IMR-90 (cell line): ENCODE results near the gene GAPDH. TPM values are rescaled to one million over a fixed set of nuclear protein-coding genes. Genes with fewer than 3 reads are reported as not detected.
A peak's percentile ranks its signal among the peaks of the same experiment; 100 is the strongest.

ENCODE experiments used
- ATAC-seq: fragments of 200-7000 bp; cut with Tn5 transposase; 2 replicates; pipeline ENCODE4 v1.9.1; 2020; ENCODE audit warnings: low read depth, mild to moderate bottlenecking, moderate library complexity
- BruUV-seq: library from RNA; stranded (reverse); fragments of 400-500 nt; replicated peaks from 2 replicates; lab custom pipeline; 2021; lab: Mats Ljungman, UMichigan
- CTCF ChIA-PET: fragments of 300-600 bp; formaldehyde crosslinking; extraction: SDS; loops from one replicate; lab custom pipeline; 2021; ENCODE audit warnings: antibody characterized with exemption; lab: Yijun Ruan, JAX
- POLR2A ChIA-PET: fragments of 300-600 bp; sonication (Branson Sonifier 250); formaldehyde crosslinking; loops from one replicate; lab custom pipeline; 2022; ENCODE audit warnings: antibody characterized with exemption; ENCODE audit not compliant: unreplicated experiment; lab: Charles Lee
- DNase-seq: peaks from one replicate; pipeline ENCODE4 v3.0.0; 2013
- H2AFZ ChIP-seq: replicated peaks from 2 replicates; pipeline ENCODE3; 2013; ENCODE audit warnings: low read length, mild to moderate bottlenecking; ENCODE audit not compliant: poor library complexity
- H2AK5ac ChIP-seq: 2 replicates; pipeline ENCODE4 v1.6.1; 2013; ENCODE audit warnings: low read depth, low read length, inconsistent platforms
- H2AK9ac ChIP-seq: replicated peaks from 2 replicates; pipeline ENCODE3; 2013; ENCODE audit warnings: mild to moderate bottlenecking, low read depth, low read length, moderate library complexity; ENCODE audit not compliant: poor library complexity
- H2BK120ac ChIP-seq: 2 replicates; pipeline ENCODE4 v1.6.1; 2013; ENCODE audit warnings: low read depth, low read length, inconsistent platforms
- H2BK15ac ChIP-seq: 3 replicates; pipeline ENCODE4 v1.6.1; 2013; ENCODE audit warnings: low read depth, low read length, inconsistent platforms
- H2BK20ac ChIP-seq: 2 replicates; pipeline ENCODE4 v1.6.1; 2013; ENCODE audit warnings: low read depth, mild to moderate bottlenecking, inconsistent platforms, low read length, moderate library complexity
- H2BK5ac ChIP-seq: 2 replicates; pipeline ENCODE4 v1.6.1; 2013; ENCODE audit warnings: mild to moderate bottlenecking, low read depth, low read length, inconsistent platforms; ENCODE audit not compliant: poor library complexity, severe bottlenecking
- H3K14ac ChIP-seq: replicated peaks from 2 replicates; pipeline ENCODE4 v1.6.1; 2013; ENCODE audit warnings: low read depth, low read length, inconsistent platforms
- H3K18ac ChIP-seq: 2 replicates; pipeline ENCODE4 v1.6.1; 2013; ENCODE audit warnings: low read depth, low read length, control low read depth
- H3K23ac ChIP-seq: 2 replicates; pipeline ENCODE4 v1.6.1; 2013; ENCODE audit warnings: low read depth, low read length, inconsistent platforms
- H3K27ac ChIP-seq: 2 replicates; pipeline ENCODE4 v1.5.1; 2013; ENCODE audit warnings: mild to moderate bottlenecking, control low read depth, low read length; ENCODE audit not compliant: insufficient read depth
- H3K27me3 ChIP-seq: 2 replicates; pipeline ENCODE4 v1.6.1; 2013; ENCODE audit warnings: low read length; ENCODE audit not compliant: control insufficient read depth, insufficient read depth
- H3K36me3 ChIP-seq: 2 replicates; pipeline ENCODE4 v1.6.1; 2013; ENCODE audit warnings: low read length, mixed read lengths; ENCODE audit not compliant: control insufficient read depth, insufficient read depth
- H3K4ac ChIP-seq: 2 replicates; pipeline ENCODE4 v1.6.1; 2013; ENCODE audit warnings: low read depth, low read length, inconsistent platforms
- H3K4me1 ChIP-seq: 2 replicates; pipeline ENCODE4 v1.6.1; 2013; ENCODE audit warnings: low read length, mixed read lengths; ENCODE audit not compliant: control insufficient read depth, insufficient read depth
- H3K4me2 ChIP-seq: 2 replicates; pipeline ENCODE4 v1.6.1; 2013; ENCODE audit warnings: low read depth, mild to moderate bottlenecking, control low read depth, low read length, moderate library complexity
- H3K4me3 ChIP-seq: 2 replicates; pipeline ENCODE4 v1.5.1; 2013; ENCODE audit warnings: low read depth, mild to moderate bottlenecking, control low read depth, low read length, moderate library complexity; ENCODE audit not compliant: insufficient read depth
- H3K56ac ChIP-seq: 2 replicates; pipeline ENCODE4 v1.6.1; 2013; ENCODE audit warnings: low read length, inconsistent platforms; ENCODE audit not compliant: insufficient read depth; ENCODE audit errors: extremely low read depth
- H3K79me1 ChIP-seq, 2 experiments: 2 replicates each; pipeline ENCODE4 v1.6.1; 2013; ENCODE audit warnings: low read length in 2 of 2, inconsistent platforms in 1 of 2, low read depth in 1 of 2
- H3K9ac ChIP-seq: 2 replicates; pipeline ENCODE4 v1.6.1; 2013; ENCODE audit warnings: low read depth, low read length, control low read depth
- H3K9me1 ChIP-seq: 2 replicates; pipeline ENCODE4 v1.6.1; 2013; ENCODE audit warnings: low read length, inconsistent platforms; ENCODE audit not compliant: insufficient read depth
- H3K9me3 ChIP-seq: 2 replicates; pipeline ENCODE4 v1.6.1; 2013; ENCODE audit warnings: low read length; ENCODE audit not compliant: control insufficient read depth, insufficient read depth
- H4K20me1 ChIP-seq: 2 replicates; pipeline ENCODE4 v1.6.1; 2013; ENCODE audit warnings: low read length, inconsistent platforms; ENCODE audit not compliant: insufficient read depth
- H4K5ac ChIP-seq: 2 replicates; pipeline ENCODE4 v1.6.1; 2013; ENCODE audit warnings: mild to moderate bottlenecking, low read depth, low read length, control low read depth
- H4K8ac ChIP-seq, 2 experiments: 2 replicates each; pipeline ENCODE4 v1.6.1; 2013; ENCODE audit warnings: low read depth in 2 of 2, low read length in 2 of 2, control low read depth in 1 of 2, inconsistent platforms in 1 of 2
- H4K91ac ChIP-seq: 2 replicates; pipeline ENCODE4 v1.6.1; 2013; ENCODE audit warnings: low read depth, low read length, inconsistent platforms; ENCODE audit not compliant: insufficient read depth
- CTCF ChIP-seq: conservative IDR thresholded peaks from 2 replicates; pipeline ENCODE4 v1.5.1; 2012; ENCODE audit warnings: mild to moderate bottlenecking, low read depth, low read length, improper control_type of control experiment
- POLR2A ChIP-seq: IDR thresholded peaks from 2 replicates; pipeline ENCODE4 v1.6.1; 2012; ENCODE audit warnings: mild to moderate bottlenecking, low read depth, low read length
- RCOR1 ChIP-seq: IDR thresholded peaks from 2 replicates; pipeline ENCODE4 v1.6.1; 2012; ENCODE audit warnings: mild to moderate bottlenecking, low read length, improper control_type of control experiment; ENCODE audit not compliant: insufficient replicate concordance
- WGBS, 2 experiments: methylation state at CpG; one replicate each; pipeline versions ENCODE4 v1.1.5 to v1.1.7; 2013; ENCODE audit warnings: missing lambda C conversion rate in 2 of 2; ENCODE audit not compliant: insufficient read length in 1 of 2; ENCODE audit errors: extremely low coverage in 2 of 2; 5-methylcytosine and 5-hydroxymethylcytosine counted together
- dilution Hi-C: fragments of 300-500 bp; cut with HindIII; formaldehyde crosslinking; loops from one replicate; pipeline ENCODE4 v1.14.3; 2018; ENCODE audit warnings: low sequenced_read_pairs; ENCODE audit not compliant: unreplicated experiment
- in situ Hi-C: fragments of 300-500 bp; cut with MboI; formaldehyde crosslinking; loops from 3 replicates; pipeline ENCODE4 v1.14.3; 2019; ENCODE audit warnings: low sequenced_read_pairs, inconsistent platforms, mixed read lengths
- intact Hi-C: fragments of 100-400 bp; cut with micrococcal nuclease; formaldehyde crosslinking; loops from 2 replicates; pipeline ENCODE4 v1.10.0; 2022
- polyA plus RNA-seq, 3 experiments: library from polyadenylated mRNA; depleted of rRNA; stranded (reverse); fragments of >200 nt; gene quantifications; 2 replicates each; pipeline ENCODE4 v1.2.3, GENCODE V29; 2012; ENCODE audit warnings: low replicate concordance in 1 of 3
- total RNA-seq: library from RNA; depleted of rRNA; stranded (reverse); fragments of >200 nt; gene quantifications from 2 replicates; pipeline ENCODE4 v1.2.3, GENCODE V29; 2012

GAPDH gene
- total and polyA plus RNA-seq, 2 of the 4 experiments (the other 2 are of a cell fraction): 12,939 to 21,893 TPM

DNA sequence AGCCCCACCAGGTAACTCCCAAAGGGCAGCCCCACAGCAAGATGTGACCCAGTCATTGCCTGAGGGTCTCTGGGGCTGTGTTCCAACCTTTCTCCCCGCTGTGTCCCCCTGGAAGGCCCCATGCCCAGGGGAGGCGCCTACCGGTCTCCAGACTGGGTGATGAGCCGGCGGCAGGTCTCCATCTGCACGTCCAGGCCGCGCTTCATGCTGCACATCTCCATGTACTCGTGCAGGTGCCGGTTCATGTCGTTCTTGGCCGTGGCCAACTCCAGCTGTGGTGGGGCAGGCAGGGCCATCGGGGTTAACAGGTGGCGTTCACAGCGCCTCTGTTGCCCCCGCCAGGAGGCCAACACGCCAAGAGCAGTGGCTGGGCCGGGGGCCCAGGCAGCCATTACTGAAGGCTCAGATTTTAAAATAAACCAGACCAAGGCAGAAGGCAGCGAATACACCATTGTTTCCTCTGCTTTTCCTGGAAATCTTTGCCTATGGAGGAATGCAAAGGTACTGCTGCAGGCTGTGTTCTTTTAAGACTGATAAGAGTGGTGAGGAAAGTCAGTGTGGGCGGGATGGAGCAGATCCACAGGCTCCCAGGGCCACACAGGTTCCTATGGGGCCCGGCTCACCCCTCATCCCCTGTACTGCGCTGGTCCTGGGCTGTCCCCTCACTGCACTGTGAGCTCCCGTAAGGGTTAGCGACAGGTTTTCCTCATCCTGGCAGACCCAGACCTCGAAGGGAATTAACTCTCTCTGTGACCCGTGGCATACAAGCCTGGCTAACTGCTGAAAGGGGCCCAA lies 7.3 kb downstream of the GAPDH start:
- DNase-seq: no peak
- H3K4ac ChIP-seq: peak overlapping the region; percentile 37
- H2AK5ac ChIP-seq: no peak overlapping the region
- H4K5ac ChIP-seq: no peak overlapping the region
- peak overlapping the region; percentile 35; the same call in 1 of the 2 replicates for H3K23ac ChIP-seq
- 0 out of 2 replicates have a peak overlapping the region, but pooled peaks have one; percentile 11 for H2BK120ac ChIP-seq
- H3K56ac ChIP-seq: no peak overlapping the region
- dilution Hi-C loops: no loop called here
- BruUV-seq: no TSS peak
- peak overlapping the region; percentile 12; the same call in 1 of the 2 replicates for H2BK20ac ChIP-seq
- H4K20me1 ChIP-seq: peaks cover 52% of the 10 kb centered on the region
- H2AFZ ChIP-seq: peak overlapping the region; percentile 32
- H3K14ac ChIP-seq: peak overlapping the region; percentile 72
- no peak overlapping the region for H2BK5ac ChIP-seq
- in situ Hi-C loops: loop anchor here (5.0 to 10.0 kb wide), 2 partner anchors 119 to 207 kb away; no protein-coding TSS in a partner anchor
- peak overlapping the region; percentile 3; the same call in 1 of the 2 replicates for H4K91ac ChIP-seq
- ChIA-PET POLR2A (interaction anchor here (0.6 kb wide), 1 partner anchor 9 kb away, joined by 3 read pairs; no protein-coding TSS in a partner anchor), CTCF (interaction anchor here (0.6 kb wide), 1 partner anchor 24 kb away, joined by 3 read pairs; no protein-coding TSS in a partner anchor)
- H3K9ac ChIP-seq: no peak overlapping the region
- H3K4me3 ChIP-seq: no peak overlapping the region
- peaks cover 4% of the 10 kb centered on the region for H3K9me1 ChIP-seq
- H3K4me2 ChIP-seq: no peak overlapping the region
- intact Hi-C loops: loop anchor here (2.0 kb wide), 1 partner anchor 71 kb away; the partner anchor contains the start of gene VAMP1
- H3K4me1 ChIP-seq: peaks cover 11% of the 10 kb centered on the region; the same call in 1 of the 2 replicates
- H3K79me1 ChIP-seq: peaks cover 4 to 73% of the 10 kb centered on the region in 2 experiments
- no peak for ATAC-seq
- WGBS, 2 experiments: 84% methylated on average over 18 of the region's 26 CpGs; no CpG with 5 or more reads in 1 of the 2 experiments
- peak overlapping the region in 1 of 2 experiments; percentile 35; a peak in 1 of 4 replicates for H4K8ac ChIP-seq
- H3K18ac ChIP-seq: no peak overlapping the region
- H3K9me3 ChIP-seq: no peaks in the 10 kb centered on the region
- H2BK15ac ChIP-seq: no peak overlapping the region
- peak overlapping the region; percentile 55 for H2AK9ac ChIP-seq
- no peak for TF ChIP-seq CTCF
- TF ChIP-seq RCOR1: no peak
- no peak for TF ChIP-seq POLR2A
- peaks cover 57% of the 10 kb centered on the region for H3K36me3 ChIP-seq
- H3K27ac ChIP-seq: peak overlapping the region; percentile 65; the same call in 1 of the 2 replicates
- H3K27me3 ChIP-seq: no peaks in the 10 kb centered on the region
